Suprapubic skin (tissue), 4 donors: ENCODE measurements around the gene CYSRT1.

ENCODE experiments used
- EP300 ChIP-seq: sonication (generic); formaldehyde crosslinking; IDR thresholded peaks from one replicate; pipeline ENCODE4 v1.6.1; 2017; ENCODE audit warnings: antibody characterized with exemption
- POLR2A ChIP-seq, 2 donors: fragments of 450-650 bp; IDR thresholded peaks; one replicate each; pipeline ENCODE4 v1.6.1; 2017; ENCODE audit warnings: antibody characterized with exemption in 2 of 2, mild to moderate bottlenecking in 2 of 2, moderate library complexity in 2 of 2
- POLR2AphosphoS5 ChIP-seq, 3 donors: sonication (generic); formaldehyde crosslinking; IDR thresholded peaks; one replicate each; pipeline ENCODE4 v1.6.1; 2017; ENCODE audit warnings: antibody characterized with exemption in 3 of 3
- TF ChIP-seq, protein P1 (sequence below), 2 donors: fragments of 200-600 bp in 1 of 2; fragments of 450-650 bp in 1 of 2; sonication (generic) in 1 of 2; IDR thresholded peaks; one replicate each; pipeline ENCODE4 v1.5.1; 2016 to 2019; ENCODE audit warnings: antibody characterized with exemption in 2 of 2, mild to moderate bottlenecking in 1 of 2, moderate library complexity in 1 of 2

DNA sequence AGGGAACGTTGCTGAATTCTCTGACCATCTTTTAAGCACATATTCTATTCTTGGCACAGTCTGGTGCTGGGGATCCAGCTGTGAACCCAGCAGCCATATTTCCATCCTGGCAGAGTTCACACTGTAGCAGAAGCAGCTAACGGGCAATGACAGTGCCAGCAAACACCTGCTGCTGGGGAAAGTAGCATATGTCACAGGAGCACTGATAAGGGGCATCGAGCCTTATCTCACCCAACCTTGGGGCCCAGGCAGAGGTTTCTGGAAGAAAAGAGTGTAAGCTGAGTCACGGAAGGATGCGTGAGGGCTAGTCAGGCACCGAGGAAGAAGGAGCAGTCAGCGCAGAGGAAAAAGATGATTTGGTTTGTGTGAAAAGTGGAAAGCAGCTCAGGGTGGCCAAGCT is 18.4 kb upstream of the CYSRT1 start:
- TF ChIP-seq POLR2A (IDR thresholded peaks at IDR 0.05) (no peak), POLR2AphosphoS5 (IDR thresholded peaks at IDR 0.05) (no peak), EP300 (no peak)
- TF ChIP-seq, protein P1, sequence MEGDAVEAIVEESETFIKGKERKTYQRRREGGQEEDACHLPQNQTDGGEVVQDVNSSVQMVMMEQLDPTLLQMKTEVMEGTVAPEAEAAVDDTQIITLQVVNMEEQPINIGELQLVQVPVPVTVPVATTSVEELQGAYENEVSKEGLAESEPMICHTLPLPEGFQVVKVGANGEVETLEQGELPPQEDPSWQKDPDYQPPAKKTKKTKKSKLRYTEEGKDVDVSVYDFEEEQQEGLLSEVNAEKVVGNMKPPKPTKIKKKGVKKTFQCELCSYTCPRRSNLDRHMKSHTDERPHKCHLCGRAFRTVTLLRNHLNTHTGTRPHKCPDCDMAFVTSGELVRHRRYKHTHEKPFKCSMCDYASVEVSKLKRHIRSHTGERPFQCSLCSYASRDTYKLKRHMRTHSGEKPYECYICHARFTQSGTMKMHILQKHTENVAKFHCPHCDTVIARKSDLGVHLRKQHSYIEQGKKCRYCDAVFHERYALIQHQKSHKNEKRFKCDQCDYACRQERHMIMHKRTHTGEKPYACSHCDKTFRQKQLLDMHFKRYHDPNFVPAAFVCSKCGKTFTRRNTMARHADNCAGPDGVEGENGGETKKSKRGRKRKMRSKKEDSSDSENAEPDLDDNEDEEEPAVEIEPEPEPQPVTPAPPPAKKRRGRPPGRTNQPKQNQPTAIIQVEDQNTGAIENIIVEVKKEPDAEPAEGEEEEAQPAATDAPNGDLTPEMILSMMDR (IDR thresholded peaks at IDR 0.05) = no peak
